Measurements from ENCODE around the gene CCL18. TPM values are rescaled to one million over a fixed set of nuclear protein-coding genes. Genes with fewer than 3 reads are reported as not detected.
"Not testable (repeated sequence)": the region's sequence is repeated elsewhere in the genome, so short reads cannot be mapped to it uniquely, and the experiment has no call there.

Gene CCL18
- total RNA-seq, 1 donor from 2014 or later = not detected

- no peak overlapping the region for H3K9ac ChIP-seq (ENCODE audit: low read length)
- H3K4me3 ChIP-seq (ENCODE audit: insufficient read depth, low read depth, low read length) = no peak overlapping the region
- no peaks in the 10 kb centered on the region for H3K36me3 Mint-ChIP-seq (ENCODE audit: low read depth, unreplicated experiment)
- H3K9me3 ChIP-seq (ENCODE audit: insufficient read depth, low read depth, low read length) = no peaks in the 10 kb centered on the region
- H3K36me3 ChIP-seq (ENCODE audit: insufficient read depth, low read length) = no peaks in the 10 kb centered on the region
- no peaks in the 10 kb centered on the region for H3K27me3 ChIP-seq (ENCODE audit: insufficient read depth, low read length)
- no peaks in the 10 kb centered on the region for H3K27me3 Mint-ChIP-seq (ENCODE audit: low read depth, unreplicated experiment)
- H3K4me2 ChIP-seq (ENCODE audit: low read length) = no peak overlapping the region
- H3K9me3 Mint-ChIP-seq (ENCODE audit: unreplicated experiment) = no peaks in the 10 kb centered on the region
- no peaks in the 10 kb centered on the region for H3K79me2 ChIP-seq (ENCODE audit: insufficient read depth, low read length)
- peaks cover 16% of the 10 kb centered on the region for H3K4me1 Mint-ChIP-seq (ENCODE audit: low read depth, unreplicated experiment)
- no peak overlapping the region for H3K27ac ChIP-seq (ENCODE audit: low read depth, low read length)
- no peak for DNase-seq (ENCODE audit: low read depth)
- TF ChIP-seq, protein P1, sequence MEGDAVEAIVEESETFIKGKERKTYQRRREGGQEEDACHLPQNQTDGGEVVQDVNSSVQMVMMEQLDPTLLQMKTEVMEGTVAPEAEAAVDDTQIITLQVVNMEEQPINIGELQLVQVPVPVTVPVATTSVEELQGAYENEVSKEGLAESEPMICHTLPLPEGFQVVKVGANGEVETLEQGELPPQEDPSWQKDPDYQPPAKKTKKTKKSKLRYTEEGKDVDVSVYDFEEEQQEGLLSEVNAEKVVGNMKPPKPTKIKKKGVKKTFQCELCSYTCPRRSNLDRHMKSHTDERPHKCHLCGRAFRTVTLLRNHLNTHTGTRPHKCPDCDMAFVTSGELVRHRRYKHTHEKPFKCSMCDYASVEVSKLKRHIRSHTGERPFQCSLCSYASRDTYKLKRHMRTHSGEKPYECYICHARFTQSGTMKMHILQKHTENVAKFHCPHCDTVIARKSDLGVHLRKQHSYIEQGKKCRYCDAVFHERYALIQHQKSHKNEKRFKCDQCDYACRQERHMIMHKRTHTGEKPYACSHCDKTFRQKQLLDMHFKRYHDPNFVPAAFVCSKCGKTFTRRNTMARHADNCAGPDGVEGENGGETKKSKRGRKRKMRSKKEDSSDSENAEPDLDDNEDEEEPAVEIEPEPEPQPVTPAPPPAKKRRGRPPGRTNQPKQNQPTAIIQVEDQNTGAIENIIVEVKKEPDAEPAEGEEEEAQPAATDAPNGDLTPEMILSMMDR (IDR thresholded peaks at IDR 0.05; ENCODE audit: insufficient read depth, low read depth, low read length) = no peak
- TF ChIP-seq EZH2 (IDR thresholded peaks at IDR 0.05; ENCODE audit: insufficient read depth, low read length) = no peak
- no peak overlapping the region for H3K4me3 Mint-ChIP-seq (ENCODE audit: unreplicated experiment)
- no peak overlapping the region for H3K27ac Mint-ChIP-seq (ENCODE audit: unreplicated experiment)
- no peaks in the 10 kb centered on the region for H4K20me1 ChIP-seq (ENCODE audit: insufficient read depth, low read length)
- no peak overlapping the region for H2AFZ ChIP-seq (ENCODE audit: low read depth, low read length)
- FAIRE-seq = no peak
- H3K4me1 ChIP-seq (ENCODE audit: insufficient read depth, low read length) = no peaks in the 10 kb centered on the region
Measured at GRCh38 chr17:36094232-36094631, 30.2 kb downstream of the CCL18 start.

DNA sequence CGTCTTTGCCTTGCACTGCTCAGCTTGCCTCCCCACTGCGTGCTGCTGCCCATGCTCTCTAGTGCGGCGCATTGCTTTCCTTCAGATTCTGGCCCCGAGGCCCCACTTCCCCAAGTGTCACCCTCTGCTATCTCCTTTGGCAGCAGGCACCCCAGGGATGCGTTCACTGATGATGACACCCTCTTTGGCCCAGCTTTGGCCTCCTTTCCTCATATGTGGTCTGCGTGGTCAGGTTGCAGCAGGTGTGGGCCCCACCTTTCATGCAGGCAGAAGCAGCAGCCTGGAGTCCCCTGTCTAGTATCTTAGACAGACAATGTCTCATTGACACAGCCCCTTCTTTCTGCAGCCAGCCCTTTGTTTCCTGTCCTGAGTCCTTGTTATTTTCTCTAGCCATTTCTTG, 30.7 kb downstream of the CCL18 start:
- Mint-ChIP-seq H3K36me3 (ENCODE audit: low read depth, unreplicated experiment) (no peaks in the 10 kb centered on the region), H3K27me3 (ENCODE audit: low read depth, unreplicated experiment) (no peaks in the 10 kb centered on the region), H3K27ac (ENCODE audit: unreplicated experiment) (no peak overlapping the region), H3K9me3 (ENCODE audit: unreplicated experiment) (no peaks in the 10 kb centered on the region), H3K4me3 (ENCODE audit: unreplicated experiment) (no peak overlapping the region), H3K4me1 (ENCODE audit: low read depth, unreplicated experiment) (peaks cover 11% of the 10 kb centered on the region)
- TF ChIP-seq, protein P1 (IDR thresholded peaks at IDR 0.05; ENCODE audit: insufficient read depth, low read depth, low read length) = no peak
- no peak for TF ChIP-seq EZH2 (IDR thresholded peaks at IDR 0.05; ENCODE audit: insufficient read depth, low read length)
- no peaks in the 10 kb centered on the region for H3K9me3 ChIP-seq (ENCODE audit: insufficient read depth, low read depth, low read length)
- no peak overlapping the region for H3K9ac ChIP-seq (ENCODE audit: low read length)
- H2AFZ ChIP-seq (ENCODE audit: low read depth, low read length) = no peak overlapping the region
- H4K20me1 ChIP-seq (ENCODE audit: insufficient read depth, low read length) = no peaks in the 10 kb centered on the region
- no peaks in the 10 kb centered on the region for H3K27me3 ChIP-seq (ENCODE audit: insufficient read depth, low read length)
- H3K27ac ChIP-seq (ENCODE audit: low read depth, low read length) = no peak overlapping the region
- H3K4me1 ChIP-seq (ENCODE audit: insufficient read depth, low read length) = no peaks in the 10 kb centered on the region
- DNase-seq (ENCODE audit: low read depth) (no peak), FAIRE-seq (no peak)
- no peaks in the 10 kb centered on the region for H3K36me3 ChIP-seq (ENCODE audit: insufficient read depth, low read length)
- H3K79me2 ChIP-seq (ENCODE audit: insufficient read depth, low read length) = no peaks in the 10 kb centered on the region
- H3K4me3 ChIP-seq (ENCODE audit: insufficient read depth, low read depth, low read length) = no peak overlapping the region
- no peak overlapping the region for H3K4me2 ChIP-seq (ENCODE audit: low read length)

DNA sequence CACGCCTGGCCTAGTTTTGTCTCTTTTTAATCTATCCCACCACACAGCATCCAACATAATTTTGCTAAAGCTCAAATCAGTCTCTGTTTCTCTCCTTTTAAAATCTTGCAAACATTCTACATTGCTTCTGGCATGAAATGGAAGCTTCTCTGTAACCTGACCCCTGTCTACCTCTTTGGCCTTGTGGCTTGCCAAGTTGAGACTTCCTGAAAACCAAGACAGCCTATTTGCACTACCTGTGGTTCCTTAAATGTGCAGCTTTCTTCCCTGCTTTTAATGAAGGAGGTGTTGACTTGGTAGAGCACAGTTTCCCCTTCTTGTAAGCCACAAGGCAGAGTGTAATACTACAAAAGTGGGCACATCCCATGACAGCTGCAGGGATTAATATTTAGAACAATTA, 31.9 kb downstream of the CCL18 start:
- H3K36me3 ChIP-seq (ENCODE audit: insufficient read depth, low read length) = no peaks in the 10 kb centered on the region
- H3K4me3 ChIP-seq (ENCODE audit: insufficient read depth, low read depth, low read length) = no peak overlapping the region
- DNase-seq (ENCODE audit: low read depth) = no peak
- no peak overlapping the region for H3K27ac ChIP-seq (ENCODE audit: low read depth, low read length)
- Mint-ChIP-seq H3K27ac (ENCODE audit: unreplicated experiment) (no peak overlapping the region), H3K9me3 (ENCODE audit: unreplicated experiment) (no peaks in the 10 kb centered on the region), H3K36me3 (ENCODE audit: low read depth, unreplicated experiment) (no peaks in the 10 kb centered on the region), H3K27me3 (ENCODE audit: low read depth, unreplicated experiment) (no peaks in the 10 kb centered on the region), H3K4me1 (ENCODE audit: low read depth, unreplicated experiment) (peaks cover 2% of the 10 kb centered on the region), H3K4me3 (ENCODE audit: unreplicated experiment) (no peak overlapping the region)
- no peaks in the 10 kb centered on the region for H3K9me3 ChIP-seq (ENCODE audit: insufficient read depth, low read depth, low read length)
- H4K20me1 ChIP-seq (ENCODE audit: insufficient read depth, low read length) = no peaks in the 10 kb centered on the region
- no peak overlapping the region for H2AFZ ChIP-seq (ENCODE audit: low read depth, low read length)
- no peaks in the 10 kb centered on the region for H3K79me2 ChIP-seq (ENCODE audit: insufficient read depth, low read length)
- TF ChIP-seq, protein P1 (IDR thresholded peaks at IDR 0.05; ENCODE audit: insufficient read depth, low read depth, low read length) = no peak
- no peak overlapping the region for H3K4me2 ChIP-seq (ENCODE audit: low read length)
- no peaks in the 10 kb centered on the region for H3K27me3 ChIP-seq (ENCODE audit: insufficient read depth, low read length)
- H3K4me1 ChIP-seq (ENCODE audit: insufficient read depth, low read length) = no peaks in the 10 kb centered on the region
- H3K9ac ChIP-seq (ENCODE audit: low read length) = no peak overlapping the region
- no peak for FAIRE-seq

DNA sequence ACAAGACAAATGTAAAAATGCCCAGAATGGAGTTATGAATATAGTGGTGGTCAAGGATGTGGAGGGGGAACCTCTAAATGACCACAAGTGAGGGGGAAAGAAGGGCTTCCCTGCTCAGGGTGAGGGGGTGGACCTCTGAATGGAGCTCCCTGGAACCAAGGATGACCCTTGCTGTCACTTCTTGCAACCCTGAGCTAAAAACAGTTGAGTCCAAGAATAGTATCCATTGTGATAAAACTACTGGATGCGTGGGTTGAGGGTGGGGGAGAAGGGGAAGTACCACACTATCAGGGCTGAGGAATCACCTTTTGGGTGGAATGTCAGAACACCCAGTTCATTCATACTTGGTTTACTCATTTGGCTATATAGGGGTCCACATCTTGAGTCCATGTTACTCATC, 34.9 kb downstream of the CCL18 start:
- not testable (repeated sequence) for H3K27me3 Mint-ChIP-seq (ENCODE audit: low read depth, unreplicated experiment); H3K36me3 ChIP-seq (ENCODE audit: insufficient read depth, low read length); H3K27ac Mint-ChIP-seq (ENCODE audit: unreplicated experiment); H3K4me1 Mint-ChIP-seq (ENCODE audit: low read depth, unreplicated experiment); H4K20me1 ChIP-seq (ENCODE audit: insufficient read depth, low read length); H3K4me3 ChIP-seq (ENCODE audit: insufficient read depth, low read depth, low read length); H3K27ac ChIP-seq (ENCODE audit: low read depth, low read length); H2AFZ ChIP-seq (ENCODE audit: low read depth, low read length); H3K4me1 ChIP-seq (ENCODE audit: insufficient read depth, low read length); H3K9me3 Mint-ChIP-seq (ENCODE audit: unreplicated experiment); DNase-seq (ENCODE audit: low read depth); H3K4me2 ChIP-seq (ENCODE audit: low read length); H3K9me3 ChIP-seq (ENCODE audit: insufficient read depth, low read depth, low read length); H3K36me3 Mint-ChIP-seq (ENCODE audit: low read depth, unreplicated experiment); H3K27me3 ChIP-seq (ENCODE audit: insufficient read depth, low read length); H3K9ac ChIP-seq (ENCODE audit: low read length); H3K4me3 Mint-ChIP-seq (ENCODE audit: unreplicated experiment); H3K79me2 ChIP-seq (ENCODE audit: insufficient read depth, low read length); FAIRE-seq
